Measurements from ENCODE around the gene RHOV.

RHOV gene

GRCh38 chr15:40872791-40873693, 992 bp downstream of the RHOV start:
- TF ChIP-seq ZNF384 (IDR thresholded peaks at IDR 0.05) (no peak), FOXK2 (IDR thresholded peaks at IDR 0.05) (no peak), FOXM1 (IDR thresholded peaks at IDR 0.05; ENCODE audit: borderline replicate concordance) (no peak), ELF4 (IDR thresholded peaks at IDR 0.05) (no peak), BHLHE40 (IDR thresholded peaks at IDR 0.05; ENCODE audit: borderline replicate concordance) (no peak), SP1 (IDR thresholded peaks at IDR 0.05) (no peak), HDGF (IDR thresholded peaks at IDR 0.05; ENCODE audit: borderline replicate concordance) (no peak), NFRKB (IDR thresholded peaks at IDR 0.05) (no peak), ARNT (IDR thresholded peaks at IDR 0.05) (no peak), L3MBTL2 (conservative IDR thresholded peaks at IDR 0.05) (no peak), CTBP1 (IDR thresholded peaks at IDR 0.05; ENCODE audit: borderline replicate concordance) (no peak), PKNOX1 (IDR thresholded peaks at IDR 0.05) (no peak)
- DNase-seq (ENCODE audit: extremely low spot score), result no peak
- ChIA-PET CTCF (interaction anchor here (0.7 to 4.0 kb wide), 8 partner anchors 15 to 324 kb away, joined by 3 to 47 read pairs (median 7); partner anchors contain the start of gene VPS18), POLR2A (interaction anchor here (0.7 to 2.4 kb wide), 10 partner anchors 11 to 178 kb away, joined by 3 to 17 read pairs (median 5); partner anchors contain the start of genes RAD51 and VPS18)

- POLR2A ChIA-PET, result interaction anchor here (1.0 to 2.4 kb wide), 3 partner anchors 14 to 28 kb away, joined by 3 to 12 read pairs (median 5); partner anchors contain the start of genes SPINT1 and VPS18
- DNase-seq (ENCODE audit: extremely low spot score), result no peak
- TF ChIP-seq BHLHE40 (IDR thresholded peaks at IDR 0.05; ENCODE audit: borderline replicate concordance), result no peak
- no peak for TF ChIP-seq TARDBP (IDR thresholded peaks at IDR 0.05)
- TF ChIP-seq ELF4 (IDR thresholded peaks at IDR 0.05), result no peak
- no peak for TF ChIP-seq NFRKB (IDR thresholded peaks at IDR 0.05)
- TF ChIP-seq ARNT (IDR thresholded peaks at IDR 0.05), result no peak
- no peak for TF ChIP-seq L3MBTL2 (conservative IDR thresholded peaks at IDR 0.05)
- no peak for TF ChIP-seq LEF1 (IDR thresholded peaks at IDR 0.05; ENCODE audit: borderline replicate concordance)
- TF ChIP-seq SUZ12 (IDR thresholded peaks at IDR 0.05), result no peak
- TF ChIP-seq FOXM1 (IDR thresholded peaks at IDR 0.05; ENCODE audit: borderline replicate concordance), result no peak
- CTCF ChIA-PET, result interaction anchor here (0.9 to 4.0 kb wide), 2 partner anchors 14 to 20 kb away, joined by 3 to 47 read pairs; no protein-coding TSS in a partner anchor
These were observed 2.1 kb downstream of the RHOV start for GRCh38 chr15:40871749-40872617.

GRCh38 chr15:40870716-40871115, 3.3 kb downstream of the RHOV start:
- ChIA-PET POLR2A (interaction anchor here (1.0 to 1.4 kb wide), 2 partner anchors 13 to 27 kb away, joined by 3 to 5 read pairs; partner anchors contain the start of gene SPINT1), CTCF (interaction anchor here (0.8 to 4.0 kb wide), 2 partner anchors 12 to 21 kb away, joined by 4 to 47 read pairs; no protein-coding TSS in a partner anchor)
- TF ChIP-seq LEF1 (IDR thresholded peaks at IDR 0.05; ENCODE audit: borderline replicate concordance) (no peak), L3MBTL2 (conservative IDR thresholded peaks at IDR 0.05) (no peak), CTBP1 (IDR thresholded peaks at IDR 0.05; ENCODE audit: borderline replicate concordance) (no peak), SUZ12 (IDR thresholded peaks at IDR 0.05) (no peak), TARDBP (IDR thresholded peaks at IDR 0.05) (no peak), FOXM1 (IDR thresholded peaks at IDR 0.05; ENCODE audit: borderline replicate concordance) (no peak), ZNF384 (IDR thresholded peaks at IDR 0.05) (no peak), NFRKB (IDR thresholded peaks at IDR 0.05) (no peak), FOXA1 (IDR thresholded peaks at IDR 0.05) (no peak), HDGF (IDR thresholded peaks at IDR 0.05; ENCODE audit: borderline replicate concordance) (no peak), ARNT (IDR thresholded peaks at IDR 0.05) (no peak), FOXK2 (IDR thresholded peaks at IDR 0.05) (no peak), BHLHE40 (IDR thresholded peaks at IDR 0.05; ENCODE audit: borderline replicate concordance) (no peak), ELF4 (IDR thresholded peaks at IDR 0.05) (no peak), SP1 (IDR thresholded peaks at IDR 0.05) (no peak), PKNOX1 (IDR thresholded peaks at IDR 0.05) (no peak)
- no peak for DNase-seq (ENCODE audit: extremely low spot score)

- DNase-seq (ENCODE audit: extremely low spot score), result no peak
- ChIA-PET POLR2A (no interaction called here), CTCF (interaction anchor here (0.8 to 4.0 kb wide), 2 partner anchors 11 to 22 kb away, joined by 4 to 47 read pairs; no protein-coding TSS in a partner anchor)
- TF ChIP-seq SP1 (IDR thresholded peaks at IDR 0.05) (no peak), ZNF384 (IDR thresholded peaks at IDR 0.05) (no peak), ARNT (IDR thresholded peaks at IDR 0.05) (no peak), BHLHE40 (IDR thresholded peaks at IDR 0.05; ENCODE audit: borderline replicate concordance) (no peak), FOXK2 (IDR thresholded peaks at IDR 0.05) (no peak), CTBP1 (IDR thresholded peaks at IDR 0.05; ENCODE audit: borderline replicate concordance) (no peak), L3MBTL2 (conservative IDR thresholded peaks at IDR 0.05) (no peak), FOXM1 (IDR thresholded peaks at IDR 0.05; ENCODE audit: borderline replicate concordance) (no peak), PKNOX1 (IDR thresholded peaks at IDR 0.05) (no peak), HDGF (IDR thresholded peaks at IDR 0.05; ENCODE audit: borderline replicate concordance) (no peak), ELF4 (IDR thresholded peaks at IDR 0.05) (no peak), TARDBP (IDR thresholded peaks at IDR 0.05) (no peak), NFRKB (IDR thresholded peaks at IDR 0.05) (no peak), SUZ12 (IDR thresholded peaks at IDR 0.05) (no peak), FOXA1 (IDR thresholded peaks at IDR 0.05) (no peak), LEF1 (IDR thresholded peaks at IDR 0.05; ENCODE audit: borderline replicate concordance) (no peak)
These were observed 4.3 kb downstream of the RHOV start for GRCh38 chr15:40869686-40870085.

All from HEK293T (cell line).